ENCODE results near the gene MTREX.

MTREX gene

GRCh38 chr5:55324815-55325418 lies 17.1 kb downstream of the MTREX start:
- DNase-seq (ENCODE audit: low read depth in 2 of 2), result no peak

DNA sequence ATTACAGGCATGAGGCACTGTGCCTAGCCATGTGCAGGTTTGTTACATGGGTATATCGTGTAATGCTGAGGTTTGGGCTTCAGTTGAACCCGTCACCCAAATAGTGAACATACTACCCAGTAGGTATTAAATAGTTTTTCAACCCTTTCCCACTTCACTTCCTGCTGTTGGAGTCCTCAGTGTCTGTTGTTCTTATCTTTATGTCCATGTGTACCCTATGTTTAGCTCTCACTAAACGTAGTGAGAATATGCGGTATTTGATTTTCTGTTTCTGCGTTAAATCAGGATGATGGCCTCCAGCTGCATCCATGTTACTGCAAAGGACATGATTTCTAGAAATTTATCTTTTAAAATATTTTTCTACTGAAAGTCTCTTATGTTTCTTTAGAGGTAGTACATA lies 17.8 kb downstream of the MTREX start:
- no peak for DNase-seq (ENCODE audit: low read depth in 2 of 2)

GRCh38 chr5:55327281-55327680 lies 19.5 kb downstream of the MTREX start:
- DNase-seq (ENCODE audit: low read depth in 2 of 2), result no peak

DNA sequence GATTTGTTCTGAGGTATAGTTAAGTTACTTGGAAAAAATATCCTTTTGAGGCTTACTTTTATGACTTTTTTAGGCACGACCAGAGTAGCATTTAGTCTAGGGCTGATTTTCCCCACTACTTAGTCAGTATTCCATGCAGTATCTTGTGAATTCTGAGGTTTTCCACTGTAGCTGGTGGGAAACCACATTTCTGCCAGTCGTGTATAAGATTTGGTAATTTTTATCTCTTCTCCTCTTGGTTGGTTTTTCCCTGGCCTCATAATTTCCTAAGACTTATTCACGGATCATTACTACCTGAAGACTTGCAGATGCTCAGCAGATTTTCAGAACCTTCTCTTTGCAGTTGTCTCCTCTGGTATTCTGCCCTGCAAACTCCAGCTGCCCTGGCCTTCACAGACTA lies 23.5 kb downstream of the MTREX start:
- no peak for DNase-seq (ENCODE audit: low read depth in 2 of 2)

DNA sequence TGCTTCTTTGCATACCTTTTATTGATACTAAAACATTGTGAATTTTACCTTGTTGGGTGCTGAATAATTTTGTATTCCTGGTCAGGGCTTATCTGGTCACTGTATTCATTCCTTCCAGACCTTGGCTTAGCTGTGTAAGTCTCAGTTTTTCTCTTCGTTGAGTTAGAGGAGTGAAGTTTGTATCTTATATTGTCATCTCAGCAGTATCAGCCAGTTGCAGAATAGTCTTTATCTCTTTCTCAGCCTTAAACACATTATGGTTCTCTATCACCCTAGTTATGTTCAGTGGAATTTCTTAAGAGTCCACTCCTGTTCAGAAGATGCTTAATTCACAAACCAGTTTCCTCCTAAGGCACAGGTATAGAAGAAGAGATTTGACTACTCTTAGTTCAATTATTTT lies 25.2 kb downstream of the MTREX start:
- no peak for DNase-seq (ENCODE audit: low read depth in 2 of 2)

DNA sequence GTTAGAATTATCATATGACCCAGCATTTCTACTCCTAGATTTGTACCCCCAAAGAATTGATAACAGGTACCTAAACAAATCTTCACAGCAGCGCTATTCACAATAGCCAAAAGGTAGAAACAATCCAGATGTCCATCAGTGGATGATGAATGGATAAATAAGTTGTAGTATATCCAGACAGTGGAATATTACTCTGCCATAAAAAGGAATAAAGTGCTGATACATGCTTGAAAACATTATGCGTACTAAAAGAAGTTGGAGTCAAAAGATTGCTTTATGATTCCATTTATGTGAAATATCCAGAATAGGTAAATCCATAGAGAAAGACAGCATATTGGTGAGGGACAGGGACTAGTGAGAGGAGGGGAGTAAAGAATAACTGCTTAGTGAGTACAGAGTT lies 26.0 kb downstream of the MTREX start:
- no peak for DNase-seq (ENCODE audit: low read depth in 2 of 2)

DNA sequence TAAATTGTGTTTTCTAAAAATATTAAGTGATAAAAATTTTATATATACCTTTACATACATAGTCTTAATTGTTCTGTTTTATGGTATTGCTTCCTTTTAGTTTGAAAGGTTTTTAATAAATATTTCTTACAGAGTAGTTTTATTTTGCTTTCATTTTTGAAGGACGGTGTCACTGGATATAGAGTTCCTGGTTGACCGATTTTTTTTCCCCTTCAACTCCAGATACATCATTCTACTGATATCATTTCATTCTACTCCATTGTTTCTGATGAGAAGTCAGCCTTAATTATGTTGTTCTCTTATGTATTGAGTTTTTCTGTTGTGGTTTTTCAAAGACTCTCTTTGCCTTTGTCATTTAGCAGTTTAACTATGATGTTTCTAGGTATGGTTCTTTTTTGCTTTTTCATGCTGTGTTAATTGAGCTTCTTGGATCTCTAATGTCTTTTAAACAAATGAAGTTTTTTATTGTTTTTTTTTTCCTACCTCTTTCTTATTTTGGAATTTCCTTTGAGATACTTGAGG lies 30.4 kb downstream of the MTREX start:
- no peak for DNase-seq (ENCODE audit: low read depth in 2 of 2)

- no peak for DNase-seq (ENCODE audit: low read depth in 2 of 2)
Observed at GRCh38 chr5:55338810-55339243, 31.0 kb downstream of the MTREX start.

DNA sequence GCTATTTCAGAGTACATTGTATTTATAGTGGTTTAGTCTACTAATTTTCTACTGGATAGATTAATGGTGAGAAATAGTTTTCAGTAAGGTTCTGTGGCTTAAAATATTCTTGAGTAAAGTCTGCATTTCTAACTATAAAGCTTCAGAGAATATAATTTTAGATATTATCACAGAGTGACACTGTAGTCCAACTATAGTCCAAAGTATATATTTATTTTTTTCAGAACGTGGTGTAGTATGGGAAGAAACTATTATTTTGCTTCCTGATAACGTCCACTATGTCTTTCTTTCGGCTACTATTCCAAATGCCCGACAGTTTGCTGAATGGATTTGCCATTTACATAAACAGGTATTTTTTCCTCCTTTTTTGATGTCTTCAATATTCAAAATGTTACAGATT lies 35.3 kb downstream of the MTREX start:
- DNase-seq (ENCODE audit: low read depth in 2 of 2), result no peak

GRCh38 chr5:55343609-55344008 lies 35.8 kb downstream of the MTREX start:
- DNase-seq (ENCODE audit: low read depth in 2 of 2), result no peak

- DNase-seq (ENCODE audit: low read depth in 2 of 2), result peak in 1 of 2 donors; percentile 27
Observed at GRCh38 chr5:55344392-55344992, 36.7 kb downstream of the MTREX start.

- no peak for DNase-seq (ENCODE audit: low read depth in 2 of 2)
Observed at GRCh38 chr5:55345327-55345726, 37.5 kb downstream of the MTREX start.

GRCh38 chr5:55347786-55348185 lies 40.0 kb downstream of the MTREX start:
- DNase-seq (ENCODE audit: low read depth in 2 of 2), result no peak

DNA sequence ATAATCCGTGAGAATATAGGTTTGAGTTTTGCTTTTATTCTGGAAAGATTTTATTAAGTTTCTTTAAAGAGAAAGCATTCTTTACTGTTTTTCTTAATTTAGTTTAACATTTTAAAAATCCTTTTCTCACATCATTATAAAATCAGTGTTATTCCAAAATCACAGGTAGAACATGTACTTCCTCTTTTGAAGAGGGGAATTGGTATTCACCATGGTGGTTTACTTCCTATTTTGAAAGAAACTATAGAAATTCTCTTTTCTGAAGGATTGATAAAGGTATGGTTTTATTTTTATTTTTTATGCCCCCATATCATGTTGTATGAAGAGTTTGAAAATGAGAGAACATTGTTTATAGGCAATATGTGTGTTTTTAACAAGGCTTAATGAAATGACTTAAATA lies 43.0 kb downstream of the MTREX start:
- DNase-seq (ENCODE audit: low read depth in 2 of 2), result no peak

- DNase-seq (ENCODE audit: low read depth in 2 of 2), result no peak
Observed at GRCh38 chr5:55356896-55357295, 49.1 kb downstream of the MTREX start.

GRCh38 chr5:55360190-55360589 lies 52.4 kb downstream of the MTREX start:
- DNase-seq (ENCODE audit: low read depth in 2 of 2), result no peak

- no peak for DNase-seq (ENCODE audit: low read depth in 2 of 2)
Observed at GRCh38 chr5:55363856-55364255, 56.1 kb downstream of the MTREX start.

GRCh38 chr5:55364537-55365055 lies 56.8 kb downstream of the MTREX start:
- DNase-seq (ENCODE audit: low read depth in 2 of 2), result no peak

GRCh38 chr5:55370291-55370925 lies 62.6 kb downstream of the MTREX start:
- no peak for DNase-seq (ENCODE audit: low read depth in 2 of 2)

DNA sequence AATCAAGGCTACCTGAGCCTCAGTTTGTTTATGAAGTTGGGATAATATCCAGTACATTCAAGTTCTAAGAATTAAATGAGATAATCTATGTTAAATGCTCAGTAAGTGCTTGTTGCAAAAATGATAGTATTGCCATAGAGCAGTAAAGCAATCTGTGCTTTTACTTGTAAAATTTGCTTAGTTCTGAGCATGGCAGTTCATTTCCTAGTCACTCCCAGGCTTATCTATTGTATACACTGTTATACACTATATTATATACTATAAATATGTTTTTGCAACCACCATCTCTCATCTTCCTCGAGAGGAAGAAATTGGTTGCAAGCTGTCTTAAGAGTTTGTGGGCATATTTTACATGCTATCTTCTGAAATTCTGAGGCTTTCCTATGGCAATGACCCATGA lies 63.4 kb downstream of the MTREX start:
- no peak for DNase-seq (ENCODE audit: low read depth in 2 of 2)

GRCh38 chr5:55372130-55372925 lies 64.5 kb downstream of the MTREX start:
- no peak for DNase-seq (ENCODE audit: low read depth in 2 of 2)

DNA sequence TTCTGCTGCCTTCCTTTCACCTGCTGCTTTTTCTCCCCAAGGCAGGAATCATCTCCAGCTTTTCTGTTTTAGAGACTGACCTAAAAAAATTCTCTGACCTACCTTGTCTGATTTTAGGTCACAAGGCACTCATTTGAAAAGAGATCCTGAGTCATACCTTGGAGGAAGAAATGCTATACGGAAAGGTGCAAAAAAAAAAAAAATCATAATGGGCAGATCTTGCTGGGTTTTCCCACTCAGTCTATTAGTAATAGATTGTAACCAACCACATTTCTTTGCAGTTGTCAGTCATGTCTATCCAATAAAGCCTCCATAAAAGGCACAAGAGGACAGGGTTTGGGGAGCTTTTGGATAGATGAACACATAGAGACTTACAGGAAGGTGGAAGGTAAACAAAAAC lies 70.0 kb downstream of the MTREX start:
- DNase-seq (ENCODE audit: low read depth in 2 of 2), result no peak

Measured in stimulated activated CD8-positive, alpha-beta memory T cell treated with anti-CD3 and anti-CD28 coated beads, Interleukin-15, amount 100 ng/mL, for 4 hours (primary cell).